ENCODE results near the gene RGL3.

RGL3 gene

GRCh38 chr19:11363881-11364280 is 55.2 kb downstream of the RGL3 start:
- H3K36me3 ChIP-seq = peaks cover 0 to 83% (median 43%) of the 10 kb centered on the region in 3 donors

GRCh38 chr19:11361771-11362731 is 57.1 kb downstream of the RGL3 start:
- H3K4me1 ChIP-seq = no peaks in the 10 kb centered on the region
- no peak for TF ChIP-seq CTCF (IDR thresholded peaks at IDR 0.05)
- DNase-seq = no peak
- H3K9me3 ChIP-seq = no peaks in the 10 kb centered on the region
- no peak overlapping the region for H3K27ac ChIP-seq
- no peaks in the 10 kb centered on the region for H3K27me3 ChIP-seq
- H3K36me3 ChIP-seq = peaks cover 0 to 88% (median 43%) of the 10 kb centered on the region in 3 donors
- intact Hi-C loops (cut with DNase I; ENCODE audit: low total_unique reads) = no loop called here
- no peak overlapping the region for H3K4me3 ChIP-seq

More at GRCh38 chr19:11363881-11364280, 55.2 kb downstream of the RGL3 start:
- Histone ChIP-seq H3K4me1 (no peaks in the 10 kb centered on the region), H3K4me3 (no peak overlapping the region), H3K27me3 (no peaks in the 10 kb centered on the region), H3K9me3 (no peaks in the 10 kb centered on the region), H3K27ac (no peak overlapping the region)
- intact Hi-C loops (cut with DNase I; ENCODE audit: low total_unique reads) = no loop called here
- TF ChIP-seq CTCF (IDR thresholded peaks at IDR 0.05) = no peak
- no peak for DNase-seq

- H3K27me3 ChIP-seq = no peaks in the 10 kb centered on the region
- intact Hi-C loops (cut with DNase I; ENCODE audit: low total_unique reads) = no loop called here
- DNase-seq = no peak
- peaks cover 0 to 7% (median 4%) of the 10 kb centered on the region in 4 donors for H3K4me1 ChIP-seq
- no peak overlapping the region for H3K4me3 ChIP-seq
- H3K36me3 ChIP-seq = peaks cover 0 to 85% (median 43%) of the 10 kb centered on the region in 3 donors
- TF ChIP-seq CTCF (IDR thresholded peaks at IDR 0.05) = no peak
- H3K27ac ChIP-seq = no peak overlapping the region
- no peaks in the 10 kb centered on the region for H3K9me3 ChIP-seq
Observed at GRCh38 chr19:11361037-11361770, 57.9 kb downstream of the RGL3 start.

GRCh38 chr19:11359421-11359820 is 59.7 kb downstream of the RGL3 start:
- H3K27me3 ChIP-seq = no peaks in the 10 kb centered on the region
- no peak for DNase-seq
- H3K27ac ChIP-seq = no peak overlapping the region
- H3K9me3 ChIP-seq = no peaks in the 10 kb centered on the region
- no peak for TF ChIP-seq CTCF (IDR thresholded peaks at IDR 0.05)
- peaks cover 0 to 23% (median 15%) of the 10 kb centered on the region in 4 donors for H3K4me1 ChIP-seq
- H3K4me3 ChIP-seq = no peak overlapping the region
- H3K36me3 ChIP-seq = peaks cover 0 to 67% (median 32%) of the 10 kb centered on the region in 3 donors
- intact Hi-C loops (cut with DNase I; ENCODE audit: low total_unique reads) = no loop called here

- H3K36me3 ChIP-seq = peaks cover 0 to 42% (median 22%) of the 10 kb centered on the region in 3 donors
- peaks cover 0 to 23% (median 15%) of the 10 kb centered on the region in 4 donors for H3K4me1 ChIP-seq
- intact Hi-C loops (cut with DNase I; ENCODE audit: low total_unique reads) = no loop called here
- no peaks in the 10 kb centered on the region for H3K27me3 ChIP-seq
- TF ChIP-seq CTCF (IDR thresholded peaks at IDR 0.05) = no peak
- DNase-seq = no peak
- no peak overlapping the region for H3K4me3 ChIP-seq
- no peaks in the 10 kb centered on the region for H3K9me3 ChIP-seq
- no peak overlapping the region for H3K27ac ChIP-seq
Observed at GRCh38 chr19:11356676-11357550, 62.2 kb downstream of the RGL3 start.
